ENCODE data around the gene AVEN. TPM values are rescaled to one million over a fixed set of nuclear protein-coding genes. Genes with fewer than 3 reads are reported as not detected.

Gene AVEN
- total RNA-seq, 2 experiments from 2014 or later: 6.3 to 13.5 TPM

DNA sequence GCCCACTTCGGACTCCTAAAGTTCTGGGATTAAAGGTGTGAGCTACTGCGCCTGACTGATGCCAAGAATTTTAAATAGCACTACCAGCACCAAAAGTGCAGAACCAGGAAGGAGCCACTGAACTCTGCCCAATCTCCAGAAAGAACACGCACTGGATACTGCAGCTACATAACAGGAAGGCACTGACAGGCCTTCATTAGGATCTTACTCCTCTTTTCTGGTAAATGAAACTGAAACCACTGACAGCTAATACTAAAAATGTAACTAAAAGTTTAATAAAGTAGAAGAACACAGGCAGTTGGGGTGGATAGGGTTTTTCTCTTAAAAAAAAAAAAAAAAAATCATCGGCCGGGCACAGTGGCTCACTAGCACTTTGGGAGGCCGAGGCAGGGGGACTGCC is 144.8 kb downstream of the AVEN start:
- Histone ChIP-seq H3K4me1 (ENCODE audit: insufficient read depth, low read length, poor library complexity, severe bottlenecking) (no peaks in the 10 kb centered on the region), H3K27ac (ENCODE audit: low read depth, low read length, poor library complexity, severe bottlenecking) (no peak overlapping the region), H3K4me2 (ENCODE audit: low read length) (no peak overlapping the region), H3K79me2 (ENCODE audit: insufficient read depth, low read depth, low read length) (no peaks in the 10 kb centered on the region), H3K36me3 (ENCODE audit: insufficient read depth, low read length) (no peaks in the 10 kb centered on the region), H3K9me3 (ENCODE audit: low read length) (no peaks in the 10 kb centered on the region), H3K9me2 (ENCODE audit: insufficient read depth, low read length) (no peaks in the 10 kb centered on the region), H2AFZ (ENCODE audit: low read length) (no peak overlapping the region), H4K20me1 (ENCODE audit: insufficient read depth, low read length) (no peaks in the 10 kb centered on the region), H3K4me3 (ENCODE audit: low read depth, low read length, poor library complexity, severe bottlenecking) (no peak overlapping the region)
- ChIA-PET POLR2A (interaction anchor here (0.6 kb wide), 1 partner anchor 34 kb away, joined by 3 read pairs; no protein-coding TSS in a partner anchor), CTCF (ENCODE audit: unreplicated experiment) (interaction anchor here (0.6 kb wide), 1 partner anchor 12 kb away, joined by 5 read pairs; no protein-coding TSS in a partner anchor)
- intact Hi-C loops (cut with micrococcal nuclease; ENCODE audit: unreplicated experiment): no loop called here
- TF ChIP-seq, protein P1, sequence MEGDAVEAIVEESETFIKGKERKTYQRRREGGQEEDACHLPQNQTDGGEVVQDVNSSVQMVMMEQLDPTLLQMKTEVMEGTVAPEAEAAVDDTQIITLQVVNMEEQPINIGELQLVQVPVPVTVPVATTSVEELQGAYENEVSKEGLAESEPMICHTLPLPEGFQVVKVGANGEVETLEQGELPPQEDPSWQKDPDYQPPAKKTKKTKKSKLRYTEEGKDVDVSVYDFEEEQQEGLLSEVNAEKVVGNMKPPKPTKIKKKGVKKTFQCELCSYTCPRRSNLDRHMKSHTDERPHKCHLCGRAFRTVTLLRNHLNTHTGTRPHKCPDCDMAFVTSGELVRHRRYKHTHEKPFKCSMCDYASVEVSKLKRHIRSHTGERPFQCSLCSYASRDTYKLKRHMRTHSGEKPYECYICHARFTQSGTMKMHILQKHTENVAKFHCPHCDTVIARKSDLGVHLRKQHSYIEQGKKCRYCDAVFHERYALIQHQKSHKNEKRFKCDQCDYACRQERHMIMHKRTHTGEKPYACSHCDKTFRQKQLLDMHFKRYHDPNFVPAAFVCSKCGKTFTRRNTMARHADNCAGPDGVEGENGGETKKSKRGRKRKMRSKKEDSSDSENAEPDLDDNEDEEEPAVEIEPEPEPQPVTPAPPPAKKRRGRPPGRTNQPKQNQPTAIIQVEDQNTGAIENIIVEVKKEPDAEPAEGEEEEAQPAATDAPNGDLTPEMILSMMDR (conservative IDR thresholded peaks at IDR 0.05; ENCODE audit: low read length): no peak
- TF ChIP-seq EZH2phosphoT487 (IDR thresholded peaks at IDR 0.05; ENCODE audit: borderline replicate concordance, low read depth, low read length): no peak
- no TSS peak for BruUV-seq (replicated peaks)
- DNase-seq (ENCODE audit: low spot score): no peak

GRCh38 chr15:33888176-33888575 is 150.8 kb downstream of the AVEN start:
- Histone ChIP-seq H3K36me3 (ENCODE audit: insufficient read depth, low read length) (no peaks in the 10 kb centered on the region), H3K27ac (ENCODE audit: low read depth, low read length, poor library complexity, severe bottlenecking) (no peak overlapping the region), H3K9me3 (ENCODE audit: low read length) (no peaks in the 10 kb centered on the region), H3K79me2 (ENCODE audit: insufficient read depth, low read depth, low read length) (no peaks in the 10 kb centered on the region), H3K4me1 (ENCODE audit: insufficient read depth, low read length, poor library complexity, severe bottlenecking) (no peaks in the 10 kb centered on the region), H3K4me2 (ENCODE audit: low read length) (no peak overlapping the region), H4K20me1 (ENCODE audit: insufficient read depth, low read length) (no peaks in the 10 kb centered on the region), H2AFZ (ENCODE audit: low read length) (no peak overlapping the region), H3K4me3 (ENCODE audit: low read depth, low read length, poor library complexity, severe bottlenecking) (no peak overlapping the region), H3K9me2 (ENCODE audit: insufficient read depth, low read length) (no peaks in the 10 kb centered on the region)
- ChIA-PET CTCF (ENCODE audit: unreplicated experiment) (no interaction called here), POLR2A (interaction anchor here (0.5 kb wide), 1 partner anchor 30 kb away, joined by 4 read pairs; no protein-coding TSS in a partner anchor)
- no peak for DNase-seq (ENCODE audit: low spot score)
- intact Hi-C loops (cut with micrococcal nuclease; ENCODE audit: unreplicated experiment): no loop called here
- TF ChIP-seq EZH2phosphoT487 (IDR thresholded peaks at IDR 0.05; ENCODE audit: borderline replicate concordance, low read depth, low read length): no peak
- TF ChIP-seq, protein P1 (conservative IDR thresholded peaks at IDR 0.05; ENCODE audit: low read length): no peak
- no TSS peak for BruUV-seq (replicated peaks)

DNA sequence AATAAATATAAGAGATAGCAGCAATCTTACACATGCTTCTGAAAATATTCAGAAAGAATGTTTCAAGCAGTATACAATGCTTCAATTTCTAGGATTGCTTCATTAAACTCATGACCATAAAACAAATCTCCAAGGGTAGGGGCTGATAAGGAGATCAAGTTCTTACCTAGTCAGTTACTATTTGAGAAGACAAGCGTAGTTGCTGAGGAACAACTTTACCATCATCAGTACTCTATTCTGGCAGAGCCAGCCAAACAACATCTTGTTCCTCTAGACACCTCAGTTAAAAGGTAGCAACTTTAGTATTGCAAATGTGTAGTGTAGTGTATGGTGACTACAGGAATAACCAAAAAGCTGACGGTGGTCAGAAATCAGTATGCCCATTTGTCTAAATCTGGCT is 156.1 kb downstream of the AVEN start:
- Histone ChIP-seq H3K36me3 (ENCODE audit: insufficient read depth, low read length) (no peaks in the 10 kb centered on the region), H3K79me2 (ENCODE audit: insufficient read depth, low read depth, low read length) (no peaks in the 10 kb centered on the region), H2AFZ (ENCODE audit: low read length) (no peak overlapping the region), H3K4me1 (ENCODE audit: insufficient read depth, low read length, poor library complexity, severe bottlenecking) (no peaks in the 10 kb centered on the region), H3K27ac (ENCODE audit: low read depth, low read length, poor library complexity, severe bottlenecking) (no peak overlapping the region), H3K4me3 (ENCODE audit: low read depth, low read length, poor library complexity, severe bottlenecking) (no peak overlapping the region), H4K20me1 (ENCODE audit: insufficient read depth, low read length) (no peaks in the 10 kb centered on the region), H3K9me2 (ENCODE audit: insufficient read depth, low read length) (no peaks in the 10 kb centered on the region), H3K9me3 (ENCODE audit: low read length) (no peaks in the 10 kb centered on the region), H3K4me2 (ENCODE audit: low read length) (no peak overlapping the region)
- no peak for DNase-seq (ENCODE audit: low spot score)
- BruUV-seq (replicated peaks): no TSS peak
- ChIA-PET POLR2A (no interaction called here), CTCF (ENCODE audit: unreplicated experiment) (no interaction called here)
- TF ChIP-seq EZH2phosphoT487 (IDR thresholded peaks at IDR 0.05; ENCODE audit: borderline replicate concordance, low read depth, low read length): no peak
- TF ChIP-seq, protein P1 (conservative IDR thresholded peaks at IDR 0.05; ENCODE audit: low read length): no peak
- intact Hi-C loops (cut with micrococcal nuclease; ENCODE audit: unreplicated experiment): no loop called here
